ENCODE data around the gene CALML6.

CALML6 gene

GRCh38 chr1:1965546-1965945 lies 50.5 kb downstream of the CALML6 start:
- FAIRE-seq (no peak), DNase-seq (ENCODE audit: insufficient read length) (no peak)
- TF ChIP-seq POLR2A (IDR thresholded peaks at IDR 0.05; ENCODE audit: low read depth, low read length) (no peak), TAF1 (IDR thresholded peaks at IDR 0.05; ENCODE audit: borderline replicate concordance, low read depth, low read length) (no peak), POLR2AphosphoS5 (IDR thresholded peaks at IDR 0.05; ENCODE audit: low read depth, low read length) (no peak)

DNA sequence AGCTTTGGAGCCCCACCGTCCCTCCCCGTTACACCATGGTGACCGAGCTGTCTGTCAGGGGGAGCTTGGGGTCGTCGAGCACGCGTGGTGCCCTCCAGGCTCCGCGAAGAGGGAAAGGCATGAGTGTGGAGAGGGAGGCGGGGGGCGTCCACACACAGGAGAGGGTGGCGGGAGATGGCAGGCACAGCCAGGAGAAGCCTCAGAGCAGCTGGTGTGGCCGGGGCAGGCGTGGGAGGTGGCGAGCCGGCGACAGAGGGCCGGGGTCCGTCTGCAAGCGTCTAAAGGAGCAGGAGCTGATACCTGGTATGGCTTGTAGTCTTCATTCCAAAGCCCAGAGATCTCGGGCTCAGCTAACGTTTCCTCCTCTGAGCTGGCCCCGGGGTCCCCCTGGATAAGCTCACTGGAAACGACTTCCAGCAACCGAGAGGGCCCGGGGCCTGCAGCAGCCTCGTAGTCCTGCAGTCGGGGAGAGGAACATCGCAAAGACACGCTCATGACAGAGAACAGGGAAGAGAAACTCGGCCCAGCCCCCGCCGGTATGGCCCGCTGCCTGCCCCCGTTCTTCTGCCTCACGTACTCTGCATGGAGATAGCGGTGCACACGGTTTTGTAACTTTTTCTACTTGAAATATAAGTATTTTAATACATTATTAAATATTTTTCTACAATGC lies 51.1 kb downstream of the CALML6 start:
- no peak for FAIRE-seq
- DNase-seq (ENCODE audit: insufficient read length): no peak
- TF ChIP-seq POLR2A (IDR thresholded peaks at IDR 0.05; ENCODE audit: low read depth, low read length) (no peak), POLR2AphosphoS5 (IDR thresholded peaks at IDR 0.05; ENCODE audit: low read depth, low read length) (no peak), TAF1 (IDR thresholded peaks at IDR 0.05; ENCODE audit: borderline replicate concordance, low read depth, low read length) (no peak)
